Activated naive CD4-positive, alpha-beta T cell treated with anti-CD3 and anti-CD28 coated beads, Interleukin-2, amount 50 U/mL, for 72 hours (primary cell): Measurements from ENCODE around the gene LYPD4. TPM values are rescaled to one million over a fixed set of nuclear protein-coding genes. Genes with fewer than 3 reads are reported as not detected.
A peak's percentile ranks its signal among the peaks of the same experiment; 100 is the strongest.
"Not testable (repeated sequence)": the region's sequence is repeated elsewhere in the genome, so short reads cannot be mapped to it uniquely, and the experiment has no call there.

Experiments used
- ATAC-seq, 2 donors: fragments of 150-1000 bp; cut with Tn5 transposase; 2 replicates each; pipeline ENCODE4 v1.10.0; 2021; ENCODE audit warnings: mild to moderate bottlenecking in 2 of 2, moderate library complexity in 2 of 2
- DNase-seq, 2 donors: peaks; one replicate each; pipeline ENCODE4 v3.0.0; 2021 to 2022; ENCODE audit warnings: low spot score in 2 of 2
- H3K27ac Mint-ChIP-seq, 2 donors: one replicate each; pipeline ENCODE4 v1.8.0; 2022; ENCODE audit warnings: mild to moderate bottlenecking in 2 of 2, mixed read lengths in 2 of 2
- H3K36me3 Mint-ChIP-seq, 2 donors: one replicate each; pipeline ENCODE4 v1.8.0; 2022; ENCODE audit warnings: mixed read lengths in 2 of 2
- H3K9me3 Mint-ChIP-seq, 2 donors: one replicate each; pipeline ENCODE4 v1.8.0; 2022; ENCODE audit warnings: mixed read lengths in 2 of 2
- total RNA-seq, 2 donors: library from RNA; stranded (reverse); gene quantifications; one replicate each; pipeline ENCODE4 v1.2.3, GENCODE V29; 2022

Gene LYPD4
- total RNA-seq, 2 donors from 2014 or later, result not detected

DNA sequence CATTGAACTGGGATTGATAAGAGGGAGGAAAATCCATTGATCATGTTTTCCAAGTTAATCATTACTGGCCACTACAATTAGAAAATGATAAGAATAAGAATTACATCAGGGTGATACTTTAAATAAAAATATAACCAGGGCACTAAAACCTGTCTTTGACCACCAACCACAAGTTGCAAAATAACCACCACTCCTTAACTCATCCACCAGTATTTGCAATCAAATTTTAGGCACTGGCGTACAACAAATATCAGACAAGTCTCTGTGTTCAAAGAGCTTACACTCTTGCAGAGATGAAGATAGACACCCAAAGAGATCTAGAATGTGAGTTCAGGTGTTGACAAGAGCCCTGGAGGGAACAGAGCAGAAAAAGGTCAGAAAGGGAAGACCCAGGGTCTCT is 47.6 kb downstream of the LYPD4 start:
- DNase-seq, result no peak
- Mint-ChIP-seq H3K9me3 (no peaks in the 10 kb centered on the region), H3K27ac (no peak overlapping the region)

GRCh38 chr19:41796362-41796761 is 48.1 kb downstream of the LYPD4 start, which contains the start of gene CEACAM3:
Gene CEACAM3, plus strand, starts transcription at chr19:41796587. Its CDS starts 91 bp downstream, at chr19:41796678.
- Mint-ChIP-seq H3K27ac (no peak within 1 kb of the TSS), H3K9me3 (no peaks in the 10 kb centered on the region), H3K36me3 (no peaks in the 10 kb centered on the region)
- DNase-seq (no peak), ATAC-seq (no peak)

More for the DNA sequence above, 47.6 kb downstream of the LYPD4 start:
- no peak for ATAC-seq
- H3K36me3 Mint-ChIP-seq, result no peaks in the 10 kb centered on the region

- ATAC-seq, result peak; percentile 91 to 94
Measured at GRCh38 chr19:41795031-41795461, 49.4 kb downstream of the LYPD4 start.

DNA sequence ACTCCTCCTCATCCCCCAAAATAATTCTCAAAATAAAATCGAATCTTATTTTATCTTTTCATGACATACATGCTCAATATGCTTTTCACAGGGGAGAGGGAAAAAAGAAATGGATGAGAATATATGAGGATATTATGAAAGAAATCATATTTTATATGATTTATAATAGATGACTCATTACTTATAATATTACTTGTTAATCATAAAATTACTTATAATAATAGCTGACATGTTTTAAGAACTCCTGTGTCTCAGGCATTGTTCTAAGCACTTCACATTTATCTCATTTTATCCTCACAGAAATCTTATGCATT is 51.1 kb downstream of the LYPD4 start:
- Mint-ChIP-seq H3K36me3 (no peaks in the 10 kb centered on the region), H3K9me3 (no peaks in the 10 kb centered on the region), H3K27ac (no peak overlapping the region)
- DNase-seq, result no peak
- ATAC-seq, result no peak

More at GRCh38 chr19:41795031-41795461, 49.4 kb downstream of the LYPD4 start:
- no peak overlapping the region for H3K27ac Mint-ChIP-seq
- H3K36me3 Mint-ChIP-seq, result no peaks in the 10 kb centered on the region
- no peaks in the 10 kb centered on the region for H3K9me3 Mint-ChIP-seq
- peak; percentile 61 to 72 for DNase-seq

DNA sequence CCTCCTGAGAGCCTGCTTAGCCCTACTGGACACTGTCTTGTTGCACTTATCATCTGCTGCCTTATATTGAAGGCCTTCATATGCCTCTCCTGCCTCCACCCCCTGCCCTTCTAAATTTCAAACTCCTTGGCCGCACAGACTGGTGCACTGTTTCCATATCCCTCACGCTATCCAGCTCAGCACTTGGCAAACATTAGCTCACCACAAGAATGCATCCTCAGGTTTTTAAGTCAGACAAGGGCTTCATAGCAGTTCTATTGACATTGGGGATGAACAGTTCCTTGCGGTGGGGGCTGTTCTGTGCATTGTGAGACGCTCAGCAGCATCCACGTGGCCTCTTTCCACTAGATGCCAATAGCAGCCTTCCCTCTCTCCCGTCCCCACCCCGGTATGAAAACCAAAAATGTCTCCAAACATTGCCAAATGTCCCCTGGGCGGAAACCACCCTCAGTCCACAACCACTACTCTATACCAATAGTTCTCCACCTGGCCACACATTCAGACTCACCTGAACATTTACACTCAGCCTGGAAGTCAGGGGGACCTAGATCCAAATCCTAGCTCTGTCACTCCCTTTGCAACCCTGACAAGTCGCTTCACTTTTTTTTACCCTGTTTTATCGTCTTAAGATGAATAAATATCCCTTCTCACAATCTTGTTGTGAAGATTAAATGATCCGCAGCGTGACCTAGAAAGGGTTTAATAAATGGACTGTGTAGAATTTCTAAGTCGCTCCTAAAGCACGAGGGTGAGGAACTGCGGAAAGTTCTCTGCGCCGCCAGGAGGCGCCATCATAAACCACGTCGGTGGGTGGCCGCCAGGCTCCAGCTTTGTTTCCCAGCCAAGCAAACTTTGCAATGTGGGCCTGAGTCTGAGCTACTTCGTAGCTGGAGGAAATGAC is 51.7 kb downstream of the LYPD4 start:
- Mint-ChIP-seq H3K36me3 (no peaks in the 10 kb centered on the region), H3K9me3 (no peaks in the 10 kb centered on the region), H3K27ac (no peak overlapping the region)
- DNase-seq, result peak in 1 of 2 donors; percentile 72
- peak; percentile 59 to 71 for ATAC-seq

DNA sequence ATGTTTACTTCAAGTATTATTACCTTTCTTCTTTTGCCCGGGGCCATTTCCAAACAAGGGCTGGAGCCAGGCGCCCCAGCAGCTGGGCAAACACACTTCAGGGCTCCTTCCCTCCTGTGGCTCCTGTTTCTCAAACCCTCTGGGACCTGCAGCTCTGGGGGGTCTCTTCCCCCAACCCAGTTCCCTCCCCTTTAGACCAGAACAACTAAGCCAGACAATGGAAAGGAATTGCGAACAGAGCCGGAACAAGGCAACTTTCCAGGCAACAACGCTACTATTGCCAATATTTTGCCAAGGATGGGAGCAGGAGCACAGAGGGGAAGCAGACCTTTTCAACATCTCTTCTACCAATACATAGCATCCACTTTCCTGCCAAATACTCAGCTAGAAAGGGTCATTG is 55.4 kb downstream of the LYPD4 start:
- H3K27ac Mint-ChIP-seq, ATAC-seq, H3K9me3 Mint-ChIP-seq, H3K36me3 Mint-ChIP-seq, DNase-seq: not testable (repeated sequence)

- not testable (repeated sequence) for H3K36me3 Mint-ChIP-seq, ATAC-seq, DNase-seq, H3K27ac Mint-ChIP-seq, H3K9me3 Mint-ChIP-seq
Measured at GRCh38 chr19:41788518-41788917, 56.0 kb downstream of the LYPD4 start.

Other genes starting within 250 kb of the LYPD4 start
- gene CEACAM4, start 217.6 kb downstream of the LYPD4 start, total RNA-seq, result not detected
- not detected for gene CEACAM7, start 156.4 kb downstream of the LYPD4 start, total RNA-seq
- gene CEACAM5, start 136.1 kb downstream of the LYPD4 start, total RNA-seq, result not detected
- gene CEACAM6, start 89.2 kb downstream of the LYPD4 start, total RNA-seq, result not detected
- gene CEACAM3, start 48.1 kb downstream of the LYPD4 start, total RNA-seq, result not detected
- not detected for gene DMRTC2, start 359 bp upstream of the LYPD4 start, total RNA-seq
- 1,000 to 10,000 TPM; 3,521 to 4,779 TPM for gene RPS19, start 15.6 kb upstream of the LYPD4 start, total RNA-seq
- 1 to 10 TPM; 3.3 to 7.0 TPM for gene CD79A, start 32.6 kb upstream of the LYPD4 start, total RNA-seq
- gene ARHGEF1, start 38.5 kb upstream of the LYPD4 start, total RNA-seq, result 100 to 1,000 TPM; 361 to 383 TPM
- 1 to 10 TPM; 1.7 to 2.9 TPM for gene ERFL, start 83.8 kb upstream of the LYPD4 start, total RNA-seq
- 10 to 100 TPM; 39.8 to 46.0 TPM for gene RABAC1, start 114.6 kb upstream of the LYPD4 start, total RNA-seq
- gene ATP1A3, start 149.5 kb upstream of the LYPD4 start, total RNA-seq, result 1 to 10 TPM; 2.0 to 4.0 TPM
- 1 to 10 TPM; 3.5 to 4.0 TPM for gene GRIK5, start 225.5 kb upstream of the LYPD4 start, total RNA-seq
- gene ZNF574, start 231.5 kb upstream of the LYPD4 start, total RNA-seq, result 10 to 100 TPM; 12.5 to 13.9 TPM